Fibroblast of skin of right quadriceps (primary cell): ENCODE data around the gene CORO2A.
"Not testable (repeated sequence)": the region's sequence is repeated elsewhere in the genome, so short reads cannot be mapped to it uniquely, and the experiment has no call there.

ENCODE experiments used
- DNase-seq: peaks from one replicate; pipeline ENCODE4 v3.0.0-alpha.2; 2013

CORO2A gene

GRCh38 chr9:98189412-98189811 lies 3.0 kb downstream of the CORO2A start:
- no peak for DNase-seq

- DNase-seq: no peak
Observed at GRCh38 chr9:98187926-98188325, 4.5 kb downstream of the CORO2A start.

GRCh38 chr9:98186236-98186635 lies 6.2 kb downstream of the CORO2A start:
- DNase-seq: no peak

DNA sequence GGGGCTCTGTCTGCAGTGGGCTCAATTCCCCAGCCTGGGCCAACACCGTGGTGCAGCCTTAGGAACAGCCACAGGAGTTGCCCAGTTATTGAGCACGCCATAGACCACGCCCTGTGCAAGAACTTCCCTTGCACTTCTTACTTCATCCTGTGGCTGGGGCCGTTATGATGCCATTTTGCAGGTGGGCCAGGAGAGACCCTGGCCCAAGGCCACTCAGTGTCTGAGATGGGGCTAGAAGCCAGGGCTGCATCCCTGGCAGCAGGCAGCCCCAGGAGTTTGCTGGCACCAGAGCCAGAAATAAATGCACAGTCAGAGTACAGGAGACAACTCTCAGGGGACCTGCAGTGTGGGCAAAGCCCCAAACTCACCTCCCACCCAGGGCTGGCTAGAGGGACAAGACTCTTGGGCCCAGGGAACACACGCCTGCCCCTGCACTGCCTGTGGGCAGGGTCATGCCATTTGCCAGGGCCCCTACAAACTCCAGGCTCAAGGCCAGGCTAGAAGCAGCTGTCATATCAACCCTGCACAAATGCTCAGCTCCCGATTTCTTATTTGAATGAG lies 6.7 kb downstream of the CORO2A start:
- DNase-seq: no peak

DNA sequence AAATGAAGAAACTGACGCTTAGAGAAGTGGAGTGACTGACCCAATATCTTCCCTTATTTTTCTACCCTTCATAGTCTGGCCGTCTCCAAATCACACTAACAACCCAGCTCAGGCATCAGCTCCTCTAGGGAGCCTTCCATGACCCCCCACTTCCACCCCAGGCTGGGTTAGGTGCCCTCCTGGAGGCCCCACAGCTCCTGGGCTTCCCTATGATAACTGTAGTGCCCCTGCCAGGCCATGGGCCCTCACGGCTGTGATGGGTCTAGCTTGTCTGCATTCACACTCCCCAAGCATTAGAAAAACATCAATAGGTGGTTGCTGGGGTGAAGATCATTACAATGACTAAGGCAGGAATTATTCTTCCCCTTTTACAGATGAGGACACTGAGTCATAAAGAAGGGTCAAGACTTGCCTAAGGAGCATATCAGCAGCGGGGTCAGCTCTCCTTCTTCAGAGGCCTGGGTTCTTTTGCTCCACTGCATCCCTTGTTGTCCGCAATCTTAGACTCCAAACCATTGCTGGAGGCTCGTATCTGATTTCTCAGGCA lies 7.3 kb downstream of the CORO2A start:
- DNase-seq: no peak

DNA sequence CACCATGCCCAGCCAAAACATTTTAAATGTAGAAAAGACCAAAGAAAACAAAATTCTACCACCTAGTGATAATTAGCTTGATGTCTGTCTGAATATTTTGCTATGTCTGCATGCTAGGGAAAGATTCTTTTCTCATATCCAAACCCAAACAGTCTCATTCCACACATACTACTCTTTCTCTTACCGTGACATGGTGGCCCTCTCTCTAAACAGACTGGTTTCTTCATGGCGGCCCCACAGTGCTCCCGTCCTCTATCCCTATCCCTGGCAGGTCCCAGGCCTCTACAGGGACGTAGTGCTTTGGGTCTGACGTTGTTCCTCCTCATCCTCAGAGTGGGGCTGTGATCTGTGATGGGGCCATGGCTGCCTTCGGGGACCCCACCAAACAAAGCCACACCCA lies 8.1 kb downstream of the CORO2A start:
- DNase-seq: no peak

GRCh38 chr9:98182889-98183599 lies 9.4 kb downstream of the CORO2A start:
- DNase-seq: no peak

- DNase-seq: no peak
Observed at GRCh38 chr9:98182069-98182820, 10.2 kb downstream of the CORO2A start.

- no peak for DNase-seq
Observed at GRCh38 chr9:98181746-98182068, 10.7 kb downstream of the CORO2A start.

DNA sequence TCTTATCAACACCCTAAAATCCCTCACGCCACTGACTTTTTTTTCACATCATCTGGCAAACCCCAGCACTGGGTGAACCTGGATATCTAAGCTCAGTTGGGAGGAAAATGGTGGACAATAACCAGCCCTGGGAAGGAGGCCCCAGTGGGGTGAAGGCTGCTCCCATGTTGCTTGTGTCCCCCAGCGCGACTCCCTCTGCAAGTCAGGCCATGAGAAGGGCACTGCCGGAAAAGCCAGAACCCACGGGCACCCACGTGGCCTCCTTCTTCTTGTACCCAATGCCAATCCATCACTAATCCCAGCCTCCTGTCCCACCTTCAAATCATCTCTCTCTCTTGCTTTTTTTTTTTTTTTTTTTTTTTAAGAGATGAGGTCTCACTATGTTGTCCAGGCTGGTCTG lies 11.4 kb downstream of the CORO2A start:
- no peak for DNase-seq

DNA sequence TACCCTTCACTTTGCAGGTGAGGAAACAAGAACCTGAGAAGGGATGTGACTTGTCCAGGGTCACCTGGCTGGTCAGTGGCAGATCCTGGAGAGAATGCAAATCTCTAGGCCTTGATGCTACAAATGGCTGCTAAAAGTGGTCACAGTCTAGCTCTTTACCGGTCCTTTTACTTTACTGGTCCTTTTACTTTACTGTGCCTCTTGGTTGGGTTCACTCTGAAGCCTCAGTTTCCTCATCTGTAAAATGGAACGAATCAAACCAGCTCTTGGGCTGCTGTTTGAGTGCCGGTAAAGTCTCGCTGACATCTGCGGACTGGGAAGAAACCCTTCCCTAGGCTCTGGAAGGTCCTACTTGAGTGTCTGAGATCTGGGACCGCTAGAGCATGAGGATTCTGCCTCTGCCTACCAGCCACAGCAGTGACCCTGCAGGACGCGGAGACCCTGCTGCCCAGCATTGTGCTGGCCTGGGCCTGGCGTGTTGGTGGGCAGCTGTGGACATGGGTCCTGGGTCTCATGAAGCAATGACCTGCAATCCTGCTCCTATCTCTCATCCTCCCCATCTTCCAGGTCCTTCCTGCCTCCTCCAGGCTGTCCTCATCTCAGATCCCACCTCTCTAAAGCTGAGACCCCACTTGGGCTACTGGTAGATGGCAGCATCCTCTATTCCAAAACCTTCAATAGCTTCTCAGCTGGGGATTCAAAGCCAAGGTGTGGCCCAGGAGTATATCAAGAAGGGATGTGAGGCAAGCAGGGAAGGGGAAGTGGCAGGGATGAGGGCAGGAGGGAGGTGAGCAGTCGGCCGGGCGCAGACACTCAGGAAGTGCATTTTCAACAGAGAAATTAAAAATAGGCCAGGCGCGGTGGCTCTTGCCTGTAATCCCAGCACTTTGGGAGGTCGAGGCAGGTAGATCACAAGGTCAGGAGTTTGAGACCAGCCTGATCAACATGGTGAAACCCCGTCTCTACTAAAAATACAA lies 13.3 kb downstream of the CORO2A start:
- no peak for DNase-seq

DNA sequence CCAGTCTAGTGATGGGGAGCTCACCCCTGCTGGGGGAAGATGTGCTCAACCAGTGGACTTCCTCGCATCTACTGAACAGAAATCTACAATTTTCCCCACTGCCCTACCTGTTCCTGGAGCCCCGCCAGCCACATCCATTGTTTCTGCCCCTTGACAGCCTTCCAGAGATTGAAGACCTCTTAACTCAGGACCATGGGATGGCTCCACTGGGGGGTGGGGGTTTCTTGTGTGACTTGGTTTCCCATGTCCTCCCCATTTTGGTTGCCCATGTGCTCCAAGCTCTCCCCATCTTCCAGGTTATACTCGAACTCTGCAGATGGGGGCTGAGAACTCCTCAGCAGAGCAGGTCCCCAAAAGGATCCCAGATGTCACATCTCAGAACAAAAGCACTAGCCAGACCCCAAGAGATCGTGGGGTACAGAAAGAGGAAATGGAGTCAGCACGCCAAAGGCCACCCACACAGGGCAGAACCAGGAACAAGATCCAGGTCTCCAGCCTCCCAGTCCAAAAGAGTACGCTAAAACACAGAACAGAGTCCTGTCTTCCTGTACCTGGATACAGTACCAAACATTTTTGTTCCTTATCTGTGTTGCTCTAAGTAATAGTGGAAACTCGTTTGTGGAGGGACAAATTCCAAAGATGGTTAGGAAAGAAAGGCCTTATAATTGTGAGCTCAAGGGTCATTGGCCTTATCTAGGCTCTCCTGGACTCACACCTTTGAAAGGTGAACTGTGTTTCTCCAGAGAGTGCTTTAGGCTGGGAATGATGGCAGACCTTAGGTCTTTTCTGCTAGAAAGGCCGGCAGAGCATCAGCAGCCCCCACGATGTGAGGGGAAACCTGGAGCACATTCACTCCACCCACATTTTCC lies 15.8 kb downstream of the CORO2A start:
- no peak for DNase-seq

DNA sequence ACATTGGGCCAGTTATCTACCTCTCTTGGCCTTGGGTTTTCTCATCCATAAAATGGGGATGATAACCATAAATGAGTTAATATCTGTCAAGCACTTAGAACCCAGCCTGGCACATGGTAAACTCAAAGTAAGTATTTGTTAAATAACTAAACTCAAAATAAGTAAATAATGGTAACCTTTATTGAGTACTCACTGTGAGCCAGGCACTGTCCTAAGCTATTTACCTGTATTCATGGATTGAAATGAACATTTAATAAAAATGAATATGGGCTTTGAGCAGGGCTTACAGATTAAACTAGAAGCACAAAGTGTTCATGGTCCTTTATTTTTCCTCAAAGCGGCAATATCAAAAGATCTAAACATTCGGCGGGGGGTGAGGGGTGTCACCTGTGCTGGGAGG lies 16.7 kb downstream of the CORO2A start:
- DNase-seq: no peak

DNA sequence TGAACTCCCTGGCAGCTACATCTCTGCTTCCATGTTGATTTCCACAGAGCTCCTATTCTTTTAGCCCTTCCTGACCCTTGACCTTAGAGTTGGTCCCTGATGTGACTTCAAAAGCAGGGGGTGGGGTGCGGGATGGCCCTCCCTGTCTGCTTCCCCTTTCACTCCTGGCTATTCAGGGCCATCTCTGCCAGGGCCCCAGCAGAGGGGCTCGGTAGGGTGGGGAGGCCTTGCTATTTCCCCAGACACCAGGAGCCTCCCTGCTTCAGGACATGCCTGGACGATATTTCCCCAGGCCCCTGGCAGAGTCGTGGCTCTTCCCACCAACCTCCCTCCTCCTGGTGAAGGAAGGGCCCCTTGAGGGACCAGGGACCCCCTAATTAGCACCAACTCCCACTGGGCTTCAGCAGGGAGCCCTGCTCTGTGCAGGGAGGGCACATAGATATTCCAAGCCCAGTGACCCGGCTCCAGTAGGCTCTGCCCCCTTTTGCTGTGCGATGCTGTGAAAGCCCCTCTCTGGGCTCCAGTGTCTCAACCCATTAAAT lies 17.3 kb downstream of the CORO2A start:
- no peak for DNase-seq

GRCh38 chr9:98174502-98174918 lies 17.9 kb downstream of the CORO2A start:
- not testable (repeated sequence) for DNase-seq

- DNase-seq: no peak
Observed at GRCh38 chr9:98173181-98173580, 19.3 kb downstream of the CORO2A start.

GRCh38 chr9:98172604-98173003 lies 19.8 kb downstream of the CORO2A start:
- DNase-seq: no peak

- no peak for DNase-seq
Observed at GRCh38 chr9:98171176-98171925, 21.1 kb downstream of the CORO2A start.

- peak; percentile 34 for DNase-seq
Observed at GRCh38 chr9:98168941-98169488, 23.4 kb downstream of the CORO2A start.

DNA sequence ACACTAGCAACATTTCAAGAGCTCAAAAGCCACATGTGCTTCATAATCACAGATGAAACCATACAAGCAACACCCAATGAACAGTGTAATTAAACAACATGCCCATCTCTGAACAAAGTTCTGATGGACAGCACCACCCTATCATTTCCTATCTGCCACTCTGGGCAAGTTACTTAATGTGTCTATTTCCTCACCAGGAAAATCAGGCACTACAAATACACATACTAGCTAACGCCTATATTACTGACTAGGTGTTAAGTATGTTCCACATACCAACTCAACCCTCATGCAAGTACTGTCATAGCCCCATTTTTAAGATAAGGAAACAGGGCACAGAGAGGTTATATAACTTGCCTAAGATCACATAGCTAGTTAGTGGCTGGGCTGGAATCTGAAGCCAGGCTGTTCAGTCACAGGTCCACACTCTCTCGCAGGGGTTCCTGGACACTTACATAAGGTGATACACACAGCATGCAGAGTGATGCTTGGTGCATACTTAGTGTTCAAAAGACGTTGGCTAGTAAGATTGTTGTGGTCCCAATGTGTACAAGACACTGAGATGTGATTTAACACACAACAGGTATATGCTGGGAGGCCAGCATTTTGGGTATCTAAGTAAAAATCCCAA lies 24.2 kb downstream of the CORO2A start:
- DNase-seq: no peak
